ENCODE measurements around the gene CD1D. TPM values are rescaled to one million over a fixed set of nuclear protein-coding genes. Genes with fewer than 3 reads are reported as not detected.

Gene CD1D
- total RNA-seq, 1 donor from 2014 or later, result 4.6 TPM

- no peak for TF ChIP-seq CTCF (IDR thresholded peaks at IDR 0.05)
- intact Hi-C loops (cut with DNase I), result no loop called here
- H3K4me3 ChIP-seq, result peak overlapping the region; percentile 52
Measured at GRCh38 chr1:158149577-158150269, 31.0 kb upstream of the CD1D start.

DNA sequence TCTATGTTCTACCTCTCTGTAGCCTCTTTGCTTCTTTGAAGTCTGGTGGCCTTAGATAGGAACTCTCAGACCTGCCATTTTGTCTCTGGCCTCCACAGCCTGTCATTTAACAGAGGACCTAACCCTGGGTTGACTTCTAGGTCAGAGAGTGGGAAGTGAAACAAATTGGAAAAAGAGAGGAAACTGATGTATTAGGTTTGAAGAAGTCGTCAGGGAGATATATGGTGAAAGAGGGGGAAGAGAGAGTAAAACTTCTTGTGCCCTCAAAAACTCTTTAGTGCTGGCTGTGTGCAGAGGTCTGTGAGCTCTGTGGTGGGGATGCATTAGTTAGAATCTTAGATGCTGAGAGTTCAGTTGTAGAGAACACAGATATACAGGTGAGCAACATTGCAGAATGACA lies 30.2 kb upstream of the CD1D start:
- Histone ChIP-seq H3K27ac (peak overlapping the region; percentile 56), H3K27me3 (ENCODE audit: low read depth) (no peaks in the 10 kb centered on the region), H3K36me3 (no peaks in the 10 kb centered on the region), H3K4me1 (peaks cover 23% of the 10 kb centered on the region), H3K9me3 (no peaks in the 10 kb centered on the region), H3K4me3 (no peak overlapping the region)
- DNase-seq, result no peak
- intact Hi-C loops (cut with DNase I), result no loop called here
- no peak for TF ChIP-seq CTCF (IDR thresholded peaks at IDR 0.05)
- ATAC-seq, result peak; percentile 63 to 70

More at GRCh38 chr1:158149577-158150269, 31.0 kb upstream of the CD1D start:
- no peaks in the 10 kb centered on the region for H3K9me3 ChIP-seq
- ATAC-seq (peak; percentile 96), DNase-seq (peak; percentile 92)
- H3K4me1 ChIP-seq, result peaks cover 22% of the 10 kb centered on the region
- no peaks in the 10 kb centered on the region for H3K27me3 ChIP-seq (ENCODE audit: low read depth)
- H3K36me3 ChIP-seq, result no peaks in the 10 kb centered on the region
- peak overlapping the region; percentile 64 for H3K27ac ChIP-seq

DNA sequence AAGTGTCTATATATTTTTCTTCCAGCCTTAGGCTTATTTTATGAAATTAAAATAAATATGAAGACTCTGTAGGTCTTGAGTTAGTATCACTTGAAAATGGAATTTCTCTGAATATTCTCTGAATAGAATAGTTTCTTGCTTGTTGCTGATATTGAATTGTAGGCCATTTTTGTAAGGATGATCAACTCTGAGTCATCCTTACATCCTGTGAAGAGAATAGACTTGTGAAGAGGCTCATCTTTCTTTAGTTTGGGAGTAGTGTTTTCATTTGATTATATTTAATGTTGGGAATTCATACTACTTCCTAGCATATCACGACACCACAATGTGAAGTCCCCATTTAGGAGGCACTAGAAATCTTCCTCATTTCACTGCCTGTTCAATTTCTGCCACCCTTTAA lies 27.5 kb upstream of the CD1D start:
- H3K9me3 ChIP-seq, result no peaks in the 10 kb centered on the region
- H3K4me1 ChIP-seq, result peaks cover 23% of the 10 kb centered on the region
- intact Hi-C loops (cut with DNase I), result no loop called here
- no peaks in the 10 kb centered on the region for H3K36me3 ChIP-seq
- no peak for TF ChIP-seq CTCF (IDR thresholded peaks at IDR 0.05)
- no peak overlapping the region for H3K4me3 ChIP-seq
- ATAC-seq, result no peak
- no peak overlapping the region for H3K27ac ChIP-seq
- DNase-seq, result no peak
- no peaks in the 10 kb centered on the region for H3K27me3 ChIP-seq (ENCODE audit: low read depth)

- TF ChIP-seq CTCF (IDR thresholded peaks at IDR 0.05), result no peak
- Histone ChIP-seq H3K9me3 (no peaks in the 10 kb centered on the region), H3K27ac (no peak overlapping the region), H3K4me1 (peaks cover 20% of the 10 kb centered on the region), H3K36me3 (no peaks in the 10 kb centered on the region), H3K4me3 (no peak overlapping the region), H3K27me3 (ENCODE audit: low read depth) (peaks cover 3% of the 10 kb centered on the region)
- ATAC-seq (no peak), DNase-seq (no peak)
- intact Hi-C loops (cut with DNase I), result no loop called here
Measured at GRCh38 chr1:158153746-158154444, 26.8 kb upstream of the CD1D start.

GRCh38 chr1:158154501-158154900 lies 26.2 kb upstream of the CD1D start:
- H3K36me3 ChIP-seq, result no peaks in the 10 kb centered on the region
- H3K27ac ChIP-seq, result no peak overlapping the region
- TF ChIP-seq CTCF (IDR thresholded peaks at IDR 0.05), result no peak
- intact Hi-C loops (cut with DNase I), result no loop called here
- DNase-seq, result no peak
- no peak overlapping the region for H3K4me3 ChIP-seq
- no peaks in the 10 kb centered on the region for H3K9me3 ChIP-seq
- H3K27me3 ChIP-seq (ENCODE audit: low read depth), result peaks cover 4% of the 10 kb centered on the region
- peaks cover 14% of the 10 kb centered on the region for H3K4me1 ChIP-seq
- no peak for ATAC-seq

All from lower lobe of right lung (tissue), 2 donors.